C4-2B (cell line): ENCODE data around the gene NYNRIN.

Source experiments
- ZFX ChIP-seq: fragments of 450-650 bp; IDR thresholded peaks from 2 replicates; pipeline ENCODE4 v1.6.1; 2017
- TF ChIP-seq, protein P1 (sequence below): fragments of 450-650 bp; conservative IDR thresholded peaks from 2 replicates; pipeline ENCODE4 v1.5.1; 2017; ENCODE audit warnings: mild to moderate bottlenecking

DNA sequence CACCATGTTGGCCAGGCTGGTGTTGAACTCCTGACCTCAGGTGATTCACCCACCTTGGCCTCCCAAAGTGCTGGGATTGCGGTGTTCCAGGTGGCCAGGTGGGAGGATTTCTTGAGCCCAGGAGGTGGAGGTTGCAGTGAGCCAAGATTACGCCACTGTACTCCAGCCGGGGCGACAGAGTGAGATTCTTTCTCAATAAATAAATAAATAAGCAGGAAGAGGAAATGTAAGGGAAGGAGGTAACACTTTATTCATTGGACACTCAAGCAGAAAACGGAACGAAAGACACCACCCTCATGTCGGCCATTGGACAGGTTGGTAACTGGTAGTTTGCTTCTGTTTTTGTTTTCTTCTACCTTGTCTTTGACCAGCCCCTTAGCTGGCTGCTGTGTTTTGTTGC is 43.8 kb upstream of the NYNRIN start:
- TF ChIP-seq, protein P1, sequence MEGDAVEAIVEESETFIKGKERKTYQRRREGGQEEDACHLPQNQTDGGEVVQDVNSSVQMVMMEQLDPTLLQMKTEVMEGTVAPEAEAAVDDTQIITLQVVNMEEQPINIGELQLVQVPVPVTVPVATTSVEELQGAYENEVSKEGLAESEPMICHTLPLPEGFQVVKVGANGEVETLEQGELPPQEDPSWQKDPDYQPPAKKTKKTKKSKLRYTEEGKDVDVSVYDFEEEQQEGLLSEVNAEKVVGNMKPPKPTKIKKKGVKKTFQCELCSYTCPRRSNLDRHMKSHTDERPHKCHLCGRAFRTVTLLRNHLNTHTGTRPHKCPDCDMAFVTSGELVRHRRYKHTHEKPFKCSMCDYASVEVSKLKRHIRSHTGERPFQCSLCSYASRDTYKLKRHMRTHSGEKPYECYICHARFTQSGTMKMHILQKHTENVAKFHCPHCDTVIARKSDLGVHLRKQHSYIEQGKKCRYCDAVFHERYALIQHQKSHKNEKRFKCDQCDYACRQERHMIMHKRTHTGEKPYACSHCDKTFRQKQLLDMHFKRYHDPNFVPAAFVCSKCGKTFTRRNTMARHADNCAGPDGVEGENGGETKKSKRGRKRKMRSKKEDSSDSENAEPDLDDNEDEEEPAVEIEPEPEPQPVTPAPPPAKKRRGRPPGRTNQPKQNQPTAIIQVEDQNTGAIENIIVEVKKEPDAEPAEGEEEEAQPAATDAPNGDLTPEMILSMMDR = no peak
- TF ChIP-seq ZFX = no peak
